Eye (tissue), 1 donor: Measurements from ENCODE around the gene PIGK.
"Not testable (repeated sequence)": the region's sequence is repeated elsewhere in the genome, so short reads cannot be mapped to it uniquely, and the experiment has no call there.

Experiments
- DNase-seq: peaks from one replicate; pipeline ENCODE4 v3.0.0-alpha.2; 2015

Gene PIGK

GRCh38 chr1:77219166-77219887 is at the start of gene PIGK:
Gene PIGK (minus strand): TSS chr1:77219430. CDS start chr1:77219402, 28 bp downstream.
- peak; percentile 95 for DNase-seq

GRCh38 chr1:77267035-77267434 is 47.8 kb upstream of the PIGK start:
- DNase-seq, result no peak

- DNase-seq, result no peak
These were observed 46.0 kb upstream of the PIGK start for GRCh38 chr1:77265180-77265579.

- no peak for DNase-seq
These were observed 44.5 kb upstream of the PIGK start for GRCh38 chr1:77263708-77264107.

- no peak for DNase-seq
These were observed 34.0 kb upstream of the PIGK start for GRCh38 chr1:77253211-77253610.

GRCh38 chr1:77250126-77250525 is 30.9 kb upstream of the PIGK start:
- no peak for DNase-seq

- no peak for DNase-seq
These were observed 26.6 kb upstream of the PIGK start for GRCh38 chr1:77245830-77246229.

GRCh38 chr1:77239311-77239710 is 20.1 kb upstream of the PIGK start:
- no peak for DNase-seq

- no peak for DNase-seq
These were observed 19.2 kb upstream of the PIGK start for GRCh38 chr1:77238462-77238861.

GRCh38 chr1:77234943-77235342 is 15.7 kb upstream of the PIGK start:
- no peak for DNase-seq

- no peak for DNase-seq
These were observed 14.9 kb upstream of the PIGK start for GRCh38 chr1:77234096-77234495.

- DNase-seq, result no peak
These were observed 13.6 kb upstream of the PIGK start for GRCh38 chr1:77232829-77233228.

GRCh38 chr1:77230051-77230450 is 10.8 kb upstream of the PIGK start:
- DNase-seq, result no peak

- peak; percentile 49 for DNase-seq
These were observed 9.6 kb upstream of the PIGK start for GRCh38 chr1:77228836-77229235.

GRCh38 chr1:77227381-77227780 is 8.2 kb upstream of the PIGK start:
- no peak for DNase-seq

- DNase-seq, result no peak
These were observed 3.3 kb upstream of the PIGK start for GRCh38 chr1:77222496-77222895.

GRCh38 chr1:77220687-77221463 is 1.6 kb upstream of the PIGK start:
- peak; percentile 5 for DNase-seq

- DNase-seq, result no peak
These were observed 609 bp downstream of the PIGK start for GRCh38 chr1:77218477-77219165.

GRCh38 chr1:77204043-77204442 is 15.2 kb downstream of the PIGK start:
- DNase-seq, result not testable (repeated sequence)

- DNase-seq, result no peak
These were observed 16.5 kb downstream of the PIGK start for GRCh38 chr1:77202751-77203150.

GRCh38 chr1:77200806-77201205 is 18.4 kb downstream of the PIGK start:
- no peak for DNase-seq

GRCh38 chr1:77200293-77200692 is 18.9 kb downstream of the PIGK start:
- no peak for DNase-seq

GRCh38 chr1:77197351-77197750 is 21.9 kb downstream of the PIGK start:
- DNase-seq, result no peak

- DNase-seq, result no peak
These were observed 25.3 kb downstream of the PIGK start for GRCh38 chr1:77193951-77194350.
